Measurements from ENCODE around the gene PPP1R15A.
"Not testable (repeated sequence)": the region's sequence is repeated elsewhere in the genome, so short reads cannot be mapped to it uniquely, and the experiment has no call there.

The PPP1R15A gene

GRCh38 chr19:48873476-48874302, 1.5 kb downstream of the PPP1R15A start:
- Histone ChIP-seq H3K4me3 (ENCODE audit: control insufficient read depth in 1 of 7, extremely low read depth in 1 of 7, insufficient read depth in 4 of 7, low read depth in 2 of 7, low read length in 6 of 7) (peak overlapping the region; percentile 80 to 100 (median 99)), H3K4me1 (ENCODE audit: control extremely low read depth in 1 of 4, control insufficient read depth in 4 of 4, insufficient read depth in 4 of 4, low read length in 3 of 4) (peaks cover 9 to 49% (median 37%) of the 10 kb centered on the region in 4 experiments), H3K27ac (ENCODE audit: insufficient read depth in 1 of 2, low read depth in 1 of 2, low read length in 2 of 2, poor library complexity in 1 of 2, severe bottlenecking in 2 of 2) (peak overlapping the region; percentile 100), H3K27me3 (replicated peaks in 2 of 5; ENCODE audit: control insufficient read depth in 4 of 5, insufficient read depth in 5 of 5, low read length in 4 of 5) (no peaks in the 10 kb centered on the region), H3K36me3 (ENCODE audit: control insufficient read depth in 4 of 4, insufficient read depth in 4 of 4, low read length in 3 of 4) (peaks cover 10 to 45% (median 24%) of the 10 kb centered on the region in 4 experiments), H3K9me3 (ENCODE audit: control extremely low read depth in 1 of 5, control insufficient read depth in 4 of 5, insufficient read depth in 2 of 5, low read depth in 1 of 5, low read length in 4 of 5) (no peaks in the 10 kb centered on the region)
- ChIA-PET CTCF (interaction anchor here (0.6 to 2.2 kb wide), 4 partner anchors 81 to 97 kb away, joined by 3 to 5 read pairs (median 4); no protein-coding TSS in a partner anchor), POLR2A (interaction anchor here (1.1 to 2.7 kb wide), 5 partner anchors 26 to 97 kb away, joined by 3 to 26 read pairs (median 5); partner anchors contain the start of genes FTL and NUCB1)
- WGBS (ENCODE audit: insufficient coverage), result 83% methylated on average over 10 of the region's 14 CpGs
- DNase-seq, result peak in 2 of 3 donors; percentile 54 to 60

- ChIA-PET CTCF (interaction anchor here (0.6 to 2.2 kb wide), 4 partner anchors 81 to 96 kb away, joined by 3 to 5 read pairs (median 4); no protein-coding TSS in a partner anchor), POLR2A (interaction anchor here (1.2 to 2.7 kb wide), 4 partner anchors 26 to 96 kb away, joined by 4 to 10 read pairs (median 5); partner anchors contain the start of genes FTL and NUCB1)
- Histone ChIP-seq H3K4me1 (ENCODE audit: control extremely low read depth in 1 of 4, control insufficient read depth in 4 of 4, insufficient read depth in 4 of 4, low read length in 3 of 4) (peaks cover 9 to 52% (median 39%) of the 10 kb centered on the region in 4 experiments), H3K36me3 (ENCODE audit: control insufficient read depth in 4 of 4, insufficient read depth in 4 of 4, low read length in 3 of 4) (peaks cover 10 to 46% (median 26%) of the 10 kb centered on the region in 4 experiments), H3K9me3 (ENCODE audit: control extremely low read depth in 1 of 5, control insufficient read depth in 4 of 5, insufficient read depth in 2 of 5, low read depth in 1 of 5, low read length in 4 of 5) (no peaks in the 10 kb centered on the region), H3K4me3 (ENCODE audit: control insufficient read depth in 1 of 7, extremely low read depth in 1 of 7, insufficient read depth in 4 of 7, low read depth in 2 of 7, low read length in 6 of 7) (peak overlapping the region; percentile 21 to 100 (median 99)), H3K27me3 (replicated peaks in 2 of 5; ENCODE audit: control insufficient read depth in 4 of 5, insufficient read depth in 5 of 5, low read length in 4 of 5) (no peaks in the 10 kb centered on the region), H3K27ac (ENCODE audit: insufficient read depth in 1 of 2, low read depth in 1 of 2, low read length in 2 of 2, poor library complexity in 1 of 2, severe bottlenecking in 2 of 2) (peak overlapping the region; percentile 100)
- WGBS (ENCODE audit: insufficient coverage), result 56% methylated on average over 15 of the region's 17 CpGs
- no peak for DNase-seq
Observed at GRCh38 chr19:48874303-48875135, 2.3 kb downstream of the PPP1R15A start.

- ChIA-PET POLR2A (interaction anchor here (0.9 to 2.7 kb wide), 5 partner anchors 20 to 117 kb away, joined by 3 to 10 read pairs (median 3); partner anchors contain the start of genes FTL, GYS1 and RUVBL2), CTCF (interaction anchor here (0.8 to 2.1 kb wide), 3 partner anchors 10 to 94 kb away, joined by 3 to 6 read pairs (median 6); no protein-coding TSS in a partner anchor)
- 94% methylated on average over 14 of the region's 30 CpGs for WGBS (ENCODE audit: insufficient coverage)
- Histone ChIP-seq H3K27ac (ENCODE audit: insufficient read depth in 1 of 2, low read depth in 1 of 2, low read length in 2 of 2, poor library complexity in 1 of 2, severe bottlenecking in 2 of 2) (peak overlapping the region; percentile 100), H3K4me1 (ENCODE audit: control extremely low read depth in 1 of 4, control insufficient read depth in 4 of 4, insufficient read depth in 4 of 4, low read length in 3 of 4) (peaks cover 9 to 52% (median 40%) of the 10 kb centered on the region in 4 experiments), H3K36me3 (ENCODE audit: control insufficient read depth in 4 of 4, insufficient read depth in 4 of 4, low read length in 3 of 4) (peaks cover 10 to 49% (median 26%) of the 10 kb centered on the region in 4 experiments), H3K4me3 (ENCODE audit: control insufficient read depth in 1 of 7, extremely low read depth in 1 of 7, insufficient read depth in 4 of 7, low read depth in 2 of 7, low read length in 6 of 7) (peak overlapping the region in 4 of 7 experiments; percentile 80 to 100 (median 100))
- not testable (repeated sequence) for H3K27me3 ChIP-seq (replicated peaks in 2 of 5; ENCODE audit: control insufficient read depth in 4 of 5, insufficient read depth in 5 of 5, low read length in 4 of 5); H3K9me3 ChIP-seq (ENCODE audit: control extremely low read depth in 1 of 5, control insufficient read depth in 4 of 5, insufficient read depth in 2 of 5, low read depth in 1 of 5, low read length in 4 of 5)
- DNase-seq, result peak in 2 of 3 donors; percentile 52 to 67
Observed at GRCh38 chr19:48876043-48876981, 4.1 kb downstream of the PPP1R15A start.

- WGBS (ENCODE audit: insufficient coverage), result 93% methylated on average over 6 of the region's 6 CpGs
- DNase-seq, result peak in 1 of 3 donors; percentile 47
- H3K36me3 ChIP-seq (ENCODE audit: control insufficient read depth in 4 of 4, insufficient read depth in 4 of 4, low read length in 3 of 4), result peaks cover 10 to 49% (median 26%) of the 10 kb centered on the region in 4 experiments
- peak overlapping the region in 1 of 2 experiments; percentile 59 for H3K27ac ChIP-seq (ENCODE audit: insufficient read depth in 1 of 2, low read depth in 1 of 2, low read length in 2 of 2, poor library complexity in 1 of 2, severe bottlenecking in 2 of 2)
- H3K4me3 ChIP-seq (ENCODE audit: control insufficient read depth in 1 of 7, extremely low read depth in 1 of 7, insufficient read depth in 4 of 7, low read depth in 2 of 7, low read length in 6 of 7), result no peak overlapping the region
- no peaks in the 10 kb centered on the region for H3K27me3 ChIP-seq (replicated peaks in 2 of 5; ENCODE audit: control insufficient read depth in 4 of 5, insufficient read depth in 5 of 5, low read length in 4 of 5)
- ChIA-PET CTCF (interaction anchor here (0.9 to 1.5 kb wide), 2 partner anchors 22 to 93 kb away, joined by 3 read pairs; partner anchors contain the start of gene NUCB1), POLR2A (interaction anchor here (1.0 to 1.6 kb wide), 4 partner anchors 18 to 93 kb away, joined by 3 to 5 read pairs (median 4); no protein-coding TSS in a partner anchor)
- H3K9me3 ChIP-seq (ENCODE audit: control extremely low read depth in 1 of 5, control insufficient read depth in 4 of 5, insufficient read depth in 2 of 5, low read depth in 1 of 5, low read length in 4 of 5), result peaks cover 0 to 3% (median 0%) of the 10 kb centered on the region in 5 experiments
- peaks cover 9 to 48% (median 39%) of the 10 kb centered on the region in 4 experiments for H3K4me1 ChIP-seq (ENCODE audit: control extremely low read depth in 1 of 4, control insufficient read depth in 4 of 4, insufficient read depth in 4 of 4, low read length in 3 of 4)
Observed at GRCh38 chr19:48877855-48878195, 5.6 kb downstream of the PPP1R15A start.

- POLR2A ChIA-PET, result interaction anchor here (0.7 to 1.6 kb wide), 5 partner anchors 17 to 92 kb away, joined by 3 to 8 read pairs (median 4); no protein-coding TSS in a partner anchor
- Histone ChIP-seq H3K4me1 (ENCODE audit: control extremely low read depth in 1 of 4, control insufficient read depth in 4 of 4, insufficient read depth in 4 of 4, low read length in 3 of 4) (peaks cover 7 to 42% (median 35%) of the 10 kb centered on the region in 4 experiments), H3K9me3 (ENCODE audit: control extremely low read depth in 1 of 5, control insufficient read depth in 4 of 5, insufficient read depth in 2 of 5, low read depth in 1 of 5, low read length in 4 of 5) (peaks cover 0 to 3% (median 0%) of the 10 kb centered on the region in 5 experiments), H3K27me3 (replicated peaks in 2 of 5; ENCODE audit: control insufficient read depth in 4 of 5, insufficient read depth in 5 of 5, low read length in 4 of 5) (no peaks in the 10 kb centered on the region), H3K27ac (ENCODE audit: insufficient read depth in 1 of 2, low read depth in 1 of 2, low read length in 2 of 2, poor library complexity in 1 of 2, severe bottlenecking in 2 of 2) (peak overlapping the region in 1 of 2 experiments; percentile 59), H3K36me3 (ENCODE audit: control insufficient read depth in 4 of 4, insufficient read depth in 4 of 4, low read length in 3 of 4) (peaks cover 9 to 44% (median 22%) of the 10 kb centered on the region in 4 experiments), H3K4me3 (ENCODE audit: control insufficient read depth in 1 of 7, extremely low read depth in 1 of 7, insufficient read depth in 4 of 7, low read depth in 2 of 7, low read length in 6 of 7) (no peak overlapping the region)
- WGBS (ENCODE audit: insufficient coverage), result 76% methylated on average over 5 of the region's 11 CpGs
- DNase-seq, result peak in 2 of 3 donors; percentile 83 to 90
- CTCF ChIA-PET, result interaction anchor here (0.6 to 1.5 kb wide), 3 partner anchors 21 to 92 kb away, joined by 3 to 4 read pairs (median 3); partner anchors contain the start of gene NUCB1
Observed at GRCh38 chr19:48878196-48879024, 6.2 kb downstream of the PPP1R15A start.

All from common myeloid progenitor, CD34-positive (primary cell).